NB4 (cell line): ENCODE results near the gene ELL.

ENCODE experiments used
- DNase-seq: peaks from one replicate; pipeline ENCODE4 v3.0.0; 2010; ENCODE audit warnings: low read depth
- H3K4me3 ChIP-seq: one replicate; pipeline ENCODE4 v1.5.1; 2011; ENCODE audit warnings: mild to moderate bottlenecking, low read depth, low read length, moderate library complexity
- CTCF ChIP-seq: IDR thresholded peaks from one replicate; pipeline ENCODE4 v1.5.1; 2012; ENCODE audit warnings: low read depth, low read length
- MAX ChIP-seq: IDR thresholded peaks from 2 replicates; pipeline ENCODE4 v1.6.1; 2011; ENCODE audit warnings: low read depth, low read length
- MYC ChIP-seq: IDR thresholded peaks from 2 replicates; pipeline ENCODE4 v1.6.1; 2011; ENCODE audit warnings: low read depth, low read length
- POLR2A ChIP-seq: IDR thresholded peaks from 2 replicates; pipeline ENCODE4 v1.6.1; 2011; ENCODE audit warnings: mild to moderate bottlenecking; ENCODE audit not compliant: insufficient read length; ENCODE audit errors: extremely low read depth

Gene ELL

GRCh38 chr19:18502638-18503294, 19.1 kb downstream of the ELL start:
- no peak overlapping the region for H3K4me3 ChIP-seq
- peak; percentile 29 for DNase-seq
- no peak for TF ChIP-seq MYC
- no peak for TF ChIP-seq MAX
- TF ChIP-seq CTCF = no peak
- no peak for TF ChIP-seq POLR2A

- H3K4me3 ChIP-seq = no peak overlapping the region
- TF ChIP-seq MYC (no peak), CTCF (no peak), MAX (no peak), POLR2A (no peak)
- DNase-seq = no peak
These were observed 19.6 kb downstream of the ELL start for GRCh38 chr19:18502246-18502637.

DNA sequence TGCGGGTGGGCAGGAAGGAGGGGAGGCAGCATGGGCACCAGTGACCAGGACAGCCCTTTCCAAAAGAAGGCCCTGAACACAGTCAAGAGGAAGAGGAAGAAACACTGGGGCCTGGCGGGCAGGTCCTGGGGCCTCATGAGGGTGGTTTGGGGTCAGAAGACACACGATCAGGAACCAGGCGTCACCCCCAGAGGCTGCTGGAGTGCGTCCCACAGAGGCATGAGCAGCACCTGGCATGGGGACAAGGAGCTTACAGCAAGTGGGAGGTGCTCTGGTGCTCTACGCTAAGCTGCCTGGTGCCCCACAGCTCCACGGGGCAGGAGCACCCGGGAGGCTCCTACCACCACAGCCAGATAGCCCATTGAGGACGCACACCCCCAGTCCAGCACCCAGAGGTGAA, 20.0 kb downstream of the ELL start:
- no peak overlapping the region for H3K4me3 ChIP-seq
- TF ChIP-seq MAX (no peak), POLR2A (no peak), CTCF (no peak), MYC (no peak)
- DNase-seq = peak; percentile 33

GRCh38 chr19:18501351-18501750, 20.5 kb downstream of the ELL start:
- TF ChIP-seq MAX = no peak
- TF ChIP-seq CTCF = no peak
- no peak for TF ChIP-seq MYC
- TF ChIP-seq POLR2A = no peak
- DNase-seq = no peak
- H3K4me3 ChIP-seq = no peak overlapping the region

DNA sequence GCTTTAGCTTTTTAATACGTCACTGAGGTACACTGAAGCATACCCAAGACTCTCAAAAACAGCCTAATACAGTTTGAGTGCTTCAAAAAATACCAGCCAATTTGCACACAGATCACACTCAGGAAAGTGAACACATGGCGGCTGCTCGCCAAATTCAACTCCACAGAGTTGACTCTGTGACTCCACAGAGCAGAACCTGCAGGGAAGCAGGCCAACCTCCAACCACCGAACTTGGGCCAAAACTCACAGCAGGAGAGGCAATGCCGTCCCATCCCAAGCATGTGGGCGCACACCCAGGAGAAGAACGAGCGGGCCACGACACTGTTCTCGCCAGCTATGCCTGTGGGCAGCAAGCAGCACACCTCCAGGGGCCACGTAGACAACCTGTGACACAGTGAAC, 21.1 kb downstream of the ELL start:
- TF ChIP-seq MYC = no peak
- no peak for TF ChIP-seq MAX
- no peak for TF ChIP-seq POLR2A
- no peak for TF ChIP-seq CTCF

DNA sequence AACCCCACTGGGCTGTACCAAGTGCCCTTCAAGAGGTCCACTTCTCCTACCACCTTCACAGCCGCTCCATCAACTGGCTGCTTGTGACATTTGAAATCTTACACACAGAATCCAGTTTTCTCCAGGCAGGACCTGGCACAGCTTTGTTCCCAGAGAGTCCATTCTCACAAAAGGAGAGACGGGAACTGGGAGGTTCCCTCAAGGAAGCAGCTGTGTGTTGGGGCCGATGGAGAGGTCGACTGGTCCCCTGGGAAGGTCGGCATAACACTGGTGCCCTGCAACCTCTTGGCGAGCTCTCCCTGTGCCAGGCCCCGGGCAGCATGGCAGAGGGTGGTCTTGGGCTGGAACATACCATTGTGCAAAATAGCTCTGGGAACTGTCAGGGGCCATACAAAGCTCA, 21.5 kb downstream of the ELL start:
- no peak overlapping the region for H3K4me3 ChIP-seq
- DNase-seq = no peak
- TF ChIP-seq MAX (no peak), CTCF (no peak), MYC (no peak), POLR2A (no peak)

More for the DNA sequence above, 21.1 kb downstream of the ELL start:
- no peak overlapping the region for H3K4me3 ChIP-seq
- DNase-seq = no peak
